ENCODE data around the gene NYAP1.
A peak's percentile ranks its signal among the peaks of the same experiment; 100 is the strongest.

The NYAP1 gene

DNA sequence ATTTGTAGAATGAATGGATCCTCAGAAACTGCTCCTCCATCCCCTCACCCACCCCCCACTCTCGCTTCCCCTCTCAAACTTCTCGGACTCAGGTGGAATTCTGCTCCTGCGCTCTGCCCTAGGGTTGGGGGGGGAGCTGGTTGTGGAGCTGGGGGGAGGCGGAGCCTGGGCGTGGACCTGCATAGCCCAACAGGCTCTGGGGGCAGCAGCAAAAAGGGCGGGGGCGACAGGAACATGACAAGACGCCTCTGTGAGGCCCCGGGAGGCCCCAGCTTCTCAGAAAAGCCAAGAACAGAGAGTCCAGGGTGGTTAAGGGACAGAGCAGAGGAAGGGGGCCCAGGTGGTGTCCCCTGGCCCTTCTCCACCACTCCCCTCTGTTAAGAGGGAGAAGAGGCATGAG lies 8.2 kb upstream of the NYAP1 start:
- TF ChIP-seq, protein P1, sequence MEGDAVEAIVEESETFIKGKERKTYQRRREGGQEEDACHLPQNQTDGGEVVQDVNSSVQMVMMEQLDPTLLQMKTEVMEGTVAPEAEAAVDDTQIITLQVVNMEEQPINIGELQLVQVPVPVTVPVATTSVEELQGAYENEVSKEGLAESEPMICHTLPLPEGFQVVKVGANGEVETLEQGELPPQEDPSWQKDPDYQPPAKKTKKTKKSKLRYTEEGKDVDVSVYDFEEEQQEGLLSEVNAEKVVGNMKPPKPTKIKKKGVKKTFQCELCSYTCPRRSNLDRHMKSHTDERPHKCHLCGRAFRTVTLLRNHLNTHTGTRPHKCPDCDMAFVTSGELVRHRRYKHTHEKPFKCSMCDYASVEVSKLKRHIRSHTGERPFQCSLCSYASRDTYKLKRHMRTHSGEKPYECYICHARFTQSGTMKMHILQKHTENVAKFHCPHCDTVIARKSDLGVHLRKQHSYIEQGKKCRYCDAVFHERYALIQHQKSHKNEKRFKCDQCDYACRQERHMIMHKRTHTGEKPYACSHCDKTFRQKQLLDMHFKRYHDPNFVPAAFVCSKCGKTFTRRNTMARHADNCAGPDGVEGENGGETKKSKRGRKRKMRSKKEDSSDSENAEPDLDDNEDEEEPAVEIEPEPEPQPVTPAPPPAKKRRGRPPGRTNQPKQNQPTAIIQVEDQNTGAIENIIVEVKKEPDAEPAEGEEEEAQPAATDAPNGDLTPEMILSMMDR (conservative IDR thresholded peaks at IDR 0.05), result no peak
- no peak for TF ChIP-seq ZFX (IDR thresholded peaks at IDR 0.05)
- no peak overlapping the region for H3K27ac ChIP-seq

DNA sequence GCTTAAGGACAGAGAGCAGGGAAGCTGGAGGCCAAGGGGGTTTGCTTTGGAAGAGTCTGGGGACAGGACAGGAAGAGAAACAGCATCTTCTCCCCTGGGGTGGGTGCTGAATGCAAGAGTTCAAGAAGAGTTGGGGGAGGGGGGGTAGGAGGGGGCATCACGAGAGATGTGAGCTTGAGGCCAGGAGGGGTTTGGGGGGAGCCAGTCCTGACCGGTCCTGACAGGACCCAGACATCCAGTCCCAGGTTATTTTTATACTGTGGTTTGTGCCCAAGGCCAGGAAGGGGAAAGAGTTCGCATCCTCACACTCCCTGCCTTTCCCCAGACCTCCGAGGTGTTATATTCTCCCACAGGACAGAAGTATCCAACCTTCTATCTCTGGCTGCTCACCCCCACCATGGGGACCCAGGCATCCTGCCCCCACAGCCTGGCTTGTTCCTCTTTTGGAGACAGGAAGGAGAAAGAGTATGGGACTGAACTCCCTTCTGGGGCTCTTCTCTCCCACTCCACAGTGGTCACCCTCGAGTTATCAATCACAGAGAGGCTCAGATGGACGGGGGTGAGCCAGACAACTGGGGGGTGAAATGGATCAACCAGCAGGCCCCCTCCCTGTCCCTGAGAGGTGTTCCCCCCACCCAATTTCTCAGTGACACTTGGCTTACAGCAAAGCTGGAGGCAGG lies 7.5 kb upstream of the NYAP1 start:
- no peak for TF ChIP-seq ZFX (IDR thresholded peaks at IDR 0.05)
- TF ChIP-seq, protein P1 (conservative IDR thresholded peaks at IDR 0.05), result no peak
- no peak overlapping the region for H3K27ac ChIP-seq

DNA sequence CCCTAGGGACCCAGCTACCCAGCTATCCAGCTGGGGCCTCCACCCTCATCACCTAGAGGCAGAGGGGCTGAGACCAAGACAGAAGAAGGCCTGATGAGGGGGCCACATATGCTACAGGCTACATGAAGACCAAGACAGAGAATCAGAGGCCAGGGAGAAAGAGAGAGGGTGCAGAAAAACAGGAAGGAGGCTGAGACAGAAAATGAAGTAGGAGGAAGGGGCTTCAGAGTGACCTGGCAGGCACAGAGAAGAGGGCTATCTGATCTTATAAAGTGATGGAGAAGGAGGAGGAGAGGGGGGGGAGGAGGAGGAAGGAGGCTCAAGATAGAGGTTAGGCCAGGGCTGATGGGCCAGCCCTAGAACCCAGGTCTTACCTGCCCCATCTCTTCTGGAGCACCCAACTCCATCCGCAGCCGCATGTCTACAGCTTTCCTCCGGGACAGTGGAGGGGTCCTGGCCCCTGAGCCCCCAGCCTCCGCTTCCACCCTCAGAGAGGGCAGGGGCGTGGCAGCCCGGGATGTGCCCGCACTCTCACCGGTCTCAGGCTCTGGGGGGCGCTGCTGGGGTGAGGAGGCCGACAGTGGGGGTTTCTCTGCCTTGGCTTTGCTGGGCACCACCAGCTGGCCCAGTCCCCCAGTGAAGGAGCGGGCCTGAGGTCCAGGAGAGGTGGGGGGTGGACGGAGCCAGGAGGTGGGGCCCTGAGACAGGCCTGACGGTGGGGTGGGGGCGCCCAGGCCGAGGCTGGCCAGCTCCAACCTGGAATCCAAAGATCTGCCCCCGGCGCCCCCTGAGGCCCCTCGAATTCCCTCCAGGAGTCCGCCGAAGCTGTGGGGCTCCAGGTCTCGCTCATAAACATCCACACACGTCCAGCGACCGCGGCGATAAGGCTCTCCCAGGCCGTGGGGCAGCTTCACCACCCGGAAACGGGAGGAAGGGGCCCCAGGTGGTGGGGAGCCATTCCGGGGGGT lies 6.5 kb upstream of the NYAP1 start:
- no peak for TF ChIP-seq ZFX (IDR thresholded peaks at IDR 0.05)
- TF ChIP-seq, protein P1 (conservative IDR thresholded peaks at IDR 0.05), result no peak
- H3K27ac ChIP-seq, result peak overlapping the region; percentile 89; the same call in 1 of the 2 replicates

DNA sequence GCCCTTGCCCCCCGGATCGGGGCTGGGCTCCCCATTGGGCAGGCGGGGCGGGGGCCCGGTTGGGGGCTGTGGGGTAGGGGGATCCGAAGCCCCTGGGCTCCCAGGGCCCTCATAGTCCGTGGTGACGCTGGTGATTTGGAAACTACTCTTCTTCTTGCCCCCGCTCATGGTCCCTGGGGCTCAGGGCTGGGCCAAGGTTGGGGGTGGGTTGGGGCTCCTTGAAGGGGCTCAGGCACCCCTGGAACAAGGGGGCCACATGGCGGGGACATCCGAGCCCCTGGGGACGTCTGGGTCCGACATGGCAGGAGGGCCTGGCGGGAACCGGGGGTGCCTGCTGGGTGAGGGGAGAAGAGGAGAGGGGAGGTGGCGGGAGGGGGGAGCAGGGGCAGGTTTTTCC lies 5.9 kb upstream of the NYAP1 start:
- H3K27ac ChIP-seq, result peak overlapping the region; percentile 89

DNA sequence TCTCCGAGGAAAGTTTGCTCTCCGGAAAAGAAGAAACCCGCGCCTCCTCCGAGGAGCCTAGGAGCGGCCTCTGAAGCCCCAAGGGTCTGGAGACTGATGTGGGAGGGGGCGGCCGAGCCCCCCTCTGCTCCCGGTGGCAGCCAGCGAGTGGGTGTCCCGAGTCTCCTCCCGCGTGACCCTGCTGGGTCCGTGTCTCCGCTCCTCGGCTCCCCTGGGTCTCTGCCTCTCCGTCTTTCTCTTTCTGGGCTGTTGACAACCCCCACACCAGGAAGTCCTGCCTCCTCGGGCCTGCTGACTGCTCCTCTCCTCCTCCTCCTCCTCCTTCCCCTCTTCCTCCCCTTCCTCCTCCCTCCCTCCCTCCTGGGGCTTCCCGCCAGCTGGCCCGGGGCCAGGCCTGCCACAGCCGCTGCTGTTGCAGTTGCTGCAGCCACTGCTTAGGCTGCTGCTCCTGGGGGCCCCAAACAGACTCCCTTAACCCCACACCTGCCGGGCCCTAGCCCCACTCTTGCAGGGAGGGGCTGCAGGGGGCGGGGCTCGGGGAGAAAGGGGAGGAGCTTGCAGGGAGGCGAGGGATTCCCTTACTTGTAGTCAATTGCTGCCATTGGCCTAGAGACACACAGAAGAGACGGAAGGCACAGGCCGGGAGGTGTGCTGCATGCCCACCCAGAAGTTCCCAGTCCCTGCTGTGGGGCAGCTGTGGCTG lies 4.6 kb upstream of the NYAP1 start, which contains the start of gene TSC22D4:
TSS of gene TSC22D4 (minus strand) at position 257 of the 703 bp plus-strand sequence. CDS start 1,176 bp downstream, outside the sequence.
- TF ChIP-seq, protein P1 (conservative IDR thresholded peaks at IDR 0.05), result no peak
- 0 out of 2 replicates have a peak, but pooled peaks have one; percentile 44 for TF ChIP-seq ZFX (IDR thresholded peaks at IDR 0.05)
- peak within 1 kb of the TSS; percentile 89 for H3K27ac ChIP-seq

More for the DNA sequence above, 5.9 kb upstream of the NYAP1 start:
- TF ChIP-seq ZFX (IDR thresholded peaks at IDR 0.05), result no peak
- TF ChIP-seq, protein P1 (conservative IDR thresholded peaks at IDR 0.05), result no peak

DNA sequence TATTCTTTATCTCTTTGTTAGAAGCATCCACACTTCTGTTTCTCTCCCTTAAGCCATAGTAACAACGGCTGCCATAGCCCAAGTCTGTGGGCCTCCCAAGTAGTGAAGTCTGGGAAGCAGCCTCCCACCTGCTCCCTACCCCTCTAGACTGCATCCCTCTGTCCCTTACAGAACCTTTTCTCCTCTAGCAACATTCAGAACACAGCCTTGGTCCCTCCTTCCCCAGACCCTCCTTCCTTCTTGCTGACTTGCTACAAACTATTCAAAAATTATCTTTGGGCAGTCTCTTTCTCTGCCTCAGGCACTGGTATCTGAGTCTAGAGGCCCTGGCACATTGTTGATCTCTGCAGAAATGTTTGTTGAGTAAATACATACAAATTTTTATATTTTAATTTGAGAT lies 2.3 kb upstream of the NYAP1 start:
- H3K27ac ChIP-seq, result no peak overlapping the region

More for the DNA sequence above, 2.3 kb upstream of the NYAP1 start:
- TF ChIP-seq ZFX (IDR thresholded peaks at IDR 0.05), result no peak
- TF ChIP-seq, protein P1 (conservative IDR thresholded peaks at IDR 0.05), result no peak

Data from C4-2B (cell line).